Fibroblast of lung (primary cell): ENCODE measurements around the gene PTPRA. TPM values are rescaled to one million over a fixed set of nuclear protein-coding genes. Genes with fewer than 3 reads are reported as not detected.

ENCODE experiments used
- DNase-seq, 2 donors: peaks; one replicate each; pipeline versions ENCODE4 v3.0.0 to v3.0.0-alpha.2; 2010; ENCODE audit warnings: low read depth in 2 of 2
- H2AFZ ChIP-seq: 2 replicates; pipeline ENCODE4 v1.5.1; 2012; ENCODE audit warnings: low read length, control low read depth, inconsistent platforms
- H3K27ac ChIP-seq: 2 replicates; pipeline ENCODE4 v1.5.1; 2011; ENCODE audit warnings: low read length, control low read depth; ENCODE audit not compliant: insufficient read depth
- H3K27me3 ChIP-seq: 2 replicates; pipeline ENCODE4 v1.5.1; 2011; ENCODE audit warnings: mild to moderate bottlenecking, low read length; ENCODE audit not compliant: control insufficient read depth, insufficient read depth
- H3K36me3 ChIP-seq: 2 replicates; pipeline ENCODE4 v1.5.1; 2011; ENCODE audit warnings: low read length; ENCODE audit not compliant: control insufficient read depth, insufficient read depth
- H3K4me1 ChIP-seq: 2 replicates; pipeline ENCODE4 v1.5.1; 2011; ENCODE audit warnings: low read length; ENCODE audit not compliant: control insufficient read depth, insufficient read depth; ENCODE audit errors: extremely low read depth
- H3K4me2 ChIP-seq: 2 replicates; pipeline ENCODE4 v1.5.1; 2011; ENCODE audit warnings: low read length, control low read depth; ENCODE audit not compliant: insufficient read depth; ENCODE audit errors: extremely low read depth
- H3K4me3 ChIP-seq, 4 experiments: fragments of 200-600 bp in 1 of 4; sonication (generic) in 1 of 4; replicated peaks in 1 of 4; 2 replicates each; pipeline ENCODE4 v1.5.1; 2011 to 2016; ENCODE audit warnings: low read length in 4 of 4, low read depth in 3 of 4, mild to moderate bottlenecking in 3 of 4, control low read depth in 2 of 4, inconsistent platforms in 1 of 4, mixed read lengths in 1 of 4; ENCODE audit not compliant: insufficient read depth in 1 of 4; ENCODE audit errors: control extremely low read depth in 1 of 4
- H3K79me2 ChIP-seq: 2 replicates; pipeline ENCODE4 v1.5.1; 2012; ENCODE audit warnings: mild to moderate bottlenecking, low read length, inconsistent platforms; ENCODE audit not compliant: control insufficient read depth, insufficient read depth
- H3K9ac ChIP-seq: 2 replicates; pipeline ENCODE4 v1.5.1; 2011; ENCODE audit warnings: mild to moderate bottlenecking, low read length, control low read depth; ENCODE audit not compliant: insufficient read depth
- H3K9me3 ChIP-seq: 2 replicates; pipeline ENCODE4 v1.5.1; 2012; ENCODE audit warnings: low read depth, low read length; ENCODE audit not compliant: control insufficient read depth, insufficient read depth
- H4K20me1 ChIP-seq: 2 replicates; pipeline ENCODE4 v1.5.1; 2011; ENCODE audit warnings: low read length; ENCODE audit not compliant: control insufficient read depth, insufficient read depth; ENCODE audit errors: extremely low read depth
- EZH2 ChIP-seq: IDR thresholded peaks from 2 replicates; pipeline ENCODE4 v1.5.1; 2012; ENCODE audit warnings: low read length, control low read depth, mild to moderate bottlenecking; ENCODE audit errors: missing control alignments
- polyA plus RNA-seq, 2 donors: library from polyadenylated mRNA; depleted of rRNA in 1 of 2; stranded (reverse) in 1 of 2; unstranded in 1 of 2; fragments of >200 nt; gene quantifications; 2 replicates each; pipeline ENCODE4 v1.2.1, GENCODE V29; 2011 to 2012; ENCODE audit warnings: missing spikeins in 1 of 2
- total RNA-seq: library from RNA; depleted of rRNA; stranded (reverse); fragments of >200 nt; gene quantifications from 2 replicates; pipeline ENCODE4 v1.2.1, GENCODE V29; 2014
- TF ChIP-seq, protein P1 (sequence below), 2 donors: IDR thresholded peaks in 1 of 2; conservative IDR thresholded peaks in 1 of 2; 1 replicate in 1 of 2; 2 replicates in 1 of 2; pipeline ENCODE4 v1.5.1; 2011 to 2012; ENCODE audit warnings: low read length in 2 of 2, control low read depth in 1 of 2, inconsistent platforms in 1 of 2, low read depth in 1 of 2, mild to moderate bottlenecking in 1 of 2

Gene PTPRA
- total and polyA plus RNA-seq, 2 donors (not counting 1 experiment from before 2014, with no cell fraction given), result 27.9 to 127 TPM

- H3K4me1 ChIP-seq, result no peaks in the 10 kb centered on the region
- no peak for DNase-seq
- no peak overlapping the region for H3K9ac ChIP-seq
- no peak overlapping the region for H2AFZ ChIP-seq
- H3K27ac ChIP-seq, result no peak overlapping the region
- no peaks in the 10 kb centered on the region for H4K20me1 ChIP-seq
- peaks cover 6% of the 10 kb centered on the region for H3K36me3 ChIP-seq
- H3K4me2 ChIP-seq, result no peak overlapping the region
- H3K27me3 ChIP-seq, result no peaks in the 10 kb centered on the region
- TF ChIP-seq, protein P1, sequence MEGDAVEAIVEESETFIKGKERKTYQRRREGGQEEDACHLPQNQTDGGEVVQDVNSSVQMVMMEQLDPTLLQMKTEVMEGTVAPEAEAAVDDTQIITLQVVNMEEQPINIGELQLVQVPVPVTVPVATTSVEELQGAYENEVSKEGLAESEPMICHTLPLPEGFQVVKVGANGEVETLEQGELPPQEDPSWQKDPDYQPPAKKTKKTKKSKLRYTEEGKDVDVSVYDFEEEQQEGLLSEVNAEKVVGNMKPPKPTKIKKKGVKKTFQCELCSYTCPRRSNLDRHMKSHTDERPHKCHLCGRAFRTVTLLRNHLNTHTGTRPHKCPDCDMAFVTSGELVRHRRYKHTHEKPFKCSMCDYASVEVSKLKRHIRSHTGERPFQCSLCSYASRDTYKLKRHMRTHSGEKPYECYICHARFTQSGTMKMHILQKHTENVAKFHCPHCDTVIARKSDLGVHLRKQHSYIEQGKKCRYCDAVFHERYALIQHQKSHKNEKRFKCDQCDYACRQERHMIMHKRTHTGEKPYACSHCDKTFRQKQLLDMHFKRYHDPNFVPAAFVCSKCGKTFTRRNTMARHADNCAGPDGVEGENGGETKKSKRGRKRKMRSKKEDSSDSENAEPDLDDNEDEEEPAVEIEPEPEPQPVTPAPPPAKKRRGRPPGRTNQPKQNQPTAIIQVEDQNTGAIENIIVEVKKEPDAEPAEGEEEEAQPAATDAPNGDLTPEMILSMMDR (conservative IDR thresholded peaks at IDR 0.05 in 1 of 2, IDR thresholded peaks at IDR 0.05 in 1 of 2; ENCODE audit: low read depth in 1 of 2, low read length in 2 of 2), result no peak
- no peak for TF ChIP-seq EZH2
- H3K9me3 ChIP-seq, result no peaks in the 10 kb centered on the region
- no peaks in the 10 kb centered on the region for H3K79me2 ChIP-seq
- no peak overlapping the region for H3K4me3 ChIP-seq
Observed at GRCh38 chr20:3027987-3028386, 154.7 kb downstream of the PTPRA start.

- no peak overlapping the region for H2AFZ ChIP-seq
Observed at GRCh38 chr20:3031524-3032147, 158.4 kb downstream of the PTPRA start.

DNA sequence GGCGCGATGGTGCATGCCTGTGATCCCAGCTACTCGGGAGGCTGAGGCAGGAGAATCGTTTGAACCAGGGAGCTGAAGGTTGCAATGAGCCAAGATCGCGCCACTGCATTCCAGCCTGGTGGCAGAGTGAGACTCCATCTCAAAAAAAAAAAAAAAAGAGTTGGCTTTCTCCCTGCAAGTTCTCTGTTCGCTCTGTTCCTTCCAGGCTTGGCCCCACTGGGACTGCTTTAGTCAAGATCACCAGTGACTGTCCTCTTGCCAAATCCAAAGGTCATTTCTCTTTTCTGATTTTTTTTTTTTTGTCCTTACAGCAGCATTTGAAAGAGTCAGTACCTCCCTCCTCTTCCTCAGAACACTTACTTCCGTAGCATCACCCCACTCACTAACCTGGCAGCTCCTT, 159.3 kb downstream of the PTPRA start:
- H4K20me1 ChIP-seq, result no peaks in the 10 kb centered on the region
- no peaks in the 10 kb centered on the region for H3K79me2 ChIP-seq
- H3K9me3 ChIP-seq, result no peaks in the 10 kb centered on the region
- H3K9ac ChIP-seq, result no peak overlapping the region
- H3K4me2 ChIP-seq, result no peak overlapping the region
- H3K27ac ChIP-seq, result no peak overlapping the region
- no peak for TF ChIP-seq EZH2
- TF ChIP-seq, protein P1 (conservative IDR thresholded peaks at IDR 0.05 in 1 of 2, IDR thresholded peaks at IDR 0.05 in 1 of 2; ENCODE audit: low read depth in 1 of 2, low read length in 2 of 2), result no peak
- no peaks in the 10 kb centered on the region for H3K27me3 ChIP-seq
- H3K36me3 ChIP-seq, result peaks cover 16% of the 10 kb centered on the region
- no peak overlapping the region for H2AFZ ChIP-seq
- no peak overlapping the region for H3K4me3 ChIP-seq
- H3K4me1 ChIP-seq, result no peaks in the 10 kb centered on the region
- no peak for DNase-seq

More at GRCh38 chr20:3031524-3032147, 158.4 kb downstream of the PTPRA start:
- Histone ChIP-seq H3K36me3 (peaks cover 11% of the 10 kb centered on the region), H3K4me2 (no peak overlapping the region), H3K27ac (no peak overlapping the region), H3K79me2 (no peaks in the 10 kb centered on the region), H3K9ac (no peak overlapping the region), H4K20me1 (no peaks in the 10 kb centered on the region), H3K27me3 (no peaks in the 10 kb centered on the region), H3K4me1 (no peaks in the 10 kb centered on the region), H3K9me3 (no peaks in the 10 kb centered on the region), H3K4me3 (no peak overlapping the region)
- no peak for TF ChIP-seq EZH2
- TF ChIP-seq, protein P1 (conservative IDR thresholded peaks at IDR 0.05 in 1 of 2, IDR thresholded peaks at IDR 0.05 in 1 of 2; ENCODE audit: low read depth in 1 of 2, low read length in 2 of 2), result no peak
- no peak for DNase-seq
